HG03558 (cell line): ENCODE results near the gene FPGS.

Experiments used
- ATAC-seq: cut with Tn5 transposase; IDR thresholded peaks from one replicate; pipeline ENCODE4 v1.9.1; 2021; ENCODE audit warnings: moderate number of reproducible peaks; ENCODE audit not compliant: unreplicated experiment; ENCODE audit errors: extremely low read depth

The FPGS gene

GRCh38 chr9:127786773-127787104 lies 15.9 kb upstream of the FPGS start:
- ATAC-seq, result no peak

- ATAC-seq, result no peak
Measured at GRCh38 chr9:127788337-127789011, 14.2 kb upstream of the FPGS start.

GRCh38 chr9:127789179-127789578 lies 13.5 kb upstream of the FPGS start:
- ATAC-seq, result no peak

GRCh38 chr9:127790094-127790855 lies 12.4 kb upstream of the FPGS start:
- ATAC-seq, result no peak

GRCh38 chr9:127791085-127791484 lies 11.6 kb upstream of the FPGS start:
- ATAC-seq, result no peak

GRCh38 chr9:127792417-127793031 lies 10.2 kb upstream of the FPGS start:
- ATAC-seq, result no peak

GRCh38 chr9:127793093-127793708 lies 9.5 kb upstream of the FPGS start:
- no peak for ATAC-seq

- ATAC-seq, result no peak
Measured at GRCh38 chr9:127794001-127794791, 8.5 kb upstream of the FPGS start.

GRCh38 chr9:127796225-127796813 lies 6.4 kb upstream of the FPGS start:
- ATAC-seq, result no peak

- ATAC-seq, result no peak
Measured at GRCh38 chr9:127796852-127797370, 5.8 kb upstream of the FPGS start.

GRCh38 chr9:127801955-127802575 lies 617 bp upstream of the FPGS start:
- ATAC-seq, result no peak

GRCh38 chr9:127803507-127804352 lies 1.0 kb downstream of the FPGS start:
- no peak for ATAC-seq

- ATAC-seq, result no peak
Measured at GRCh38 chr9:127805620-127806019, 2.9 kb downstream of the FPGS start.

- no peak for ATAC-seq
Measured at GRCh38 chr9:127806871-127807270, 4.2 kb downstream of the FPGS start.

- ATAC-seq, result no peak
Measured at GRCh38 chr9:127808347-127809001, 5.8 kb downstream of the FPGS start.

- ATAC-seq, result no peak
Measured at GRCh38 chr9:127809002-127809539, 6.4 kb downstream of the FPGS start.

- ATAC-seq, result no peak
Measured at GRCh38 chr9:127809540-127810377, 7.1 kb downstream of the FPGS start.
